Activated naive CD8-positive, alpha-beta T cell (primary cell): ENCODE measurements around the gene PTN.

Source experiments
- H3K27ac Mint-ChIP-seq: one replicate; pipeline ENCODE4 v1.8.0; 2021; ENCODE audit warnings: mixed read lengths
- H3K27me3 Mint-ChIP-seq: one replicate; pipeline ENCODE4 v1.8.0; 2021; ENCODE audit warnings: mixed read lengths
- H3K36me3 Mint-ChIP-seq: one replicate; pipeline ENCODE4 v1.8.0; 2021; ENCODE audit warnings: mixed read lengths
- H3K4me1 Mint-ChIP-seq: one replicate; pipeline ENCODE4 v1.8.0; 2021; ENCODE audit warnings: low read depth, mixed read lengths
- H3K4me3 Mint-ChIP-seq: one replicate; pipeline ENCODE4 v1.8.0; 2021; ENCODE audit warnings: mild to moderate bottlenecking, mixed read lengths
- H3K9me3 Mint-ChIP-seq: one replicate; pipeline ENCODE4 v1.8.0; 2021; ENCODE audit warnings: low read depth, mixed read lengths

The PTN gene

GRCh38 chr7:137342265-137342664 is 1.3 kb downstream of the PTN start:
- Mint-ChIP-seq H3K4me3 (no peak overlapping the region), H3K9me3 (peaks cover 6% of the 10 kb centered on the region), H3K4me1 (no peaks in the 10 kb centered on the region), H3K27me3 (peaks cover 4% of the 10 kb centered on the region), H3K36me3 (no peaks in the 10 kb centered on the region), H3K27ac (no peak overlapping the region)

DNA sequence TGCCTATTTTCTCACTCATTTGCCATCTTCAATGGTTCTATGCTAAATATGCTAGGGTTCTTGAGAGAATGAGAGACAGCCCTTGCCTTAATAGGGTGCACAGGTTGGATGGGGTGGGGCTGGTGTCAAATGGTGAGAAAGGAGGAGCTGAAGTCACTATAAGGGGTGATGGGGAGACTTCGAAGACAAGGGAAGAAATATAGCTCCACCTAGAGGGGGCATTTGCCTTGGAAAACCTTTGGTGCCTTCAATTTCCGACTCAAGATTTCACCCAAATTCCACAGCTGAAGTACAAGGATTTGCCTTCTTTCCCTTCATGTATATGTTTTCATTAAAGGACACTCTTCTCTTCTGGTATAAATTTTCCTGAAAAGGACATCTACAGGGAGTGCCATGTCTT is 5.6 kb downstream of the PTN start:
- no peak overlapping the region for H3K27ac Mint-ChIP-seq
- no peaks in the 10 kb centered on the region for H3K4me1 Mint-ChIP-seq
- peaks cover 6% of the 10 kb centered on the region for H3K9me3 Mint-ChIP-seq
- no peaks in the 10 kb centered on the region for H3K36me3 Mint-ChIP-seq
- no peak overlapping the region for H3K4me3 Mint-ChIP-seq
- no peaks in the 10 kb centered on the region for H3K27me3 Mint-ChIP-seq

DNA sequence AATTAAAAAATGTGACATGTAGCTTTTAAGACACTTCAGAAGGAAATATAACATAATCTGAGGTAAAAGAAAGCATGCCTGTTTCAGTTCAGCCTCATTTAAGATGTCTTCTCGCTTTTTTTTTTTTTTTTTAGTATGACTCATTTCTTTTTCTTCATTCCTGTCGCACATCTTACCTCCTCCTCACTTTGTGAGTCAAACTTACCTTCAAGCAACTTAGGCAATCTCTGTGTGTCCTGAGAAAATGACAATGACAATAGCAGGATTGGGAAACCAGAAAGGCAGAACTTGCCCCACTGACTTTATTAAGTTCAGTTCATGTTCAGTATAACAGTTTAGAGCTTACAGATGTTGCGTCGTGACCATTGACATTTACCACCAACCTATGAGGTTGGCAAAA is 7.7 kb downstream of the PTN start:
- Mint-ChIP-seq H3K9me3 (peaks cover 6% of the 10 kb centered on the region), H3K36me3 (no peaks in the 10 kb centered on the region)

GRCh38 chr7:137331378-137331777 is 12.2 kb downstream of the PTN start:
- Mint-ChIP-seq H3K27ac (no peak overlapping the region), H3K4me1 (no peaks in the 10 kb centered on the region), H3K4me3 (no peak overlapping the region)

More for the DNA sequence above, 7.7 kb downstream of the PTN start:
- Mint-ChIP-seq H3K4me3 (no peak overlapping the region), H3K4me1 (no peaks in the 10 kb centered on the region), H3K27ac (no peak overlapping the region), H3K27me3 (no peaks in the 10 kb centered on the region)

GRCh38 chr7:137329411-137329810 is 14.1 kb downstream of the PTN start:
- H3K27ac Mint-ChIP-seq = no peak overlapping the region
- H3K9me3 Mint-ChIP-seq = no peaks in the 10 kb centered on the region
- H3K4me1 Mint-ChIP-seq = no peaks in the 10 kb centered on the region

More at GRCh38 chr7:137331378-137331777, 12.2 kb downstream of the PTN start:
- H3K36me3 Mint-ChIP-seq = no peaks in the 10 kb centered on the region
- H3K27me3 Mint-ChIP-seq = no peaks in the 10 kb centered on the region
- no peaks in the 10 kb centered on the region for H3K9me3 Mint-ChIP-seq

DNA sequence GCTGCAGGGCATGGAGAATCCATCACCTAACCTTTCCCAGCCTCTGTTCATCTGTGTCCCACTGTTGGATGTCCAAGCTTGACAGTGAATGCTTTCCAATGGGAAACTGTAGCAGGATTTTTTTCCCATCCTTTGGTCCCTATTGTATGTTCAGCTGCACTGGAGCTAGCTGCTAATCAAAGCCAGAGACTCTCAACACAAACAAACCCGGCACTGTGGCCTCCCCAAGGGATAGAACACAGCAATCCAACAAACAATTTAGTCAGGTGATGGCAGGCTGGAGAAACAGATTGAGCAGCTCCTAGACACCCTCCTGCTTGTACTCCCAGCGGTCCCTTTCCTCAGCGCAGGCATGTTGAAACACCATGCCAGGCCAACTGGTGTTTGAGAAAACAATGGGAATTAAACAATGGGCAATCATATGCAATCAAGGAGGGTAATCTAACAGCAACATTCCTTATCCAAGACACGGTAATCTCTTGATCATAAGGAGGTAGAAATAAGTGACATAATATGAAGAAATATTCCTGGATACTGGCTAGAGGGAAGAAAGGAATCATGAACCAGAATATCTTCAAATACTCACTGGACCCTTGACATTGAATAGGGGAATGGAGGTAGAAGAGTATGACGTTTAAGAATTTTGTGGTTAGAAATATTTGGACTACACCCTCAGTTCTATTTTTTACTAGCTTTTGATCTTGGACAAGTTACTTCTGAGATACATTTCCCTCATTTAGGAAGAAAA is 15.0 kb downstream of the PTN start:
- Mint-ChIP-seq H3K4me1 (no peaks in the 10 kb centered on the region), H3K36me3 (no peaks in the 10 kb centered on the region), H3K27ac (no peak overlapping the region), H3K27me3 (no peaks in the 10 kb centered on the region), H3K4me3 (no peak overlapping the region), H3K9me3 (no peaks in the 10 kb centered on the region)

More at GRCh38 chr7:137329411-137329810, 14.1 kb downstream of the PTN start:
- Mint-ChIP-seq H3K36me3 (no peaks in the 10 kb centered on the region), H3K27me3 (no peaks in the 10 kb centered on the region), H3K4me3 (no peak overlapping the region)

DNA sequence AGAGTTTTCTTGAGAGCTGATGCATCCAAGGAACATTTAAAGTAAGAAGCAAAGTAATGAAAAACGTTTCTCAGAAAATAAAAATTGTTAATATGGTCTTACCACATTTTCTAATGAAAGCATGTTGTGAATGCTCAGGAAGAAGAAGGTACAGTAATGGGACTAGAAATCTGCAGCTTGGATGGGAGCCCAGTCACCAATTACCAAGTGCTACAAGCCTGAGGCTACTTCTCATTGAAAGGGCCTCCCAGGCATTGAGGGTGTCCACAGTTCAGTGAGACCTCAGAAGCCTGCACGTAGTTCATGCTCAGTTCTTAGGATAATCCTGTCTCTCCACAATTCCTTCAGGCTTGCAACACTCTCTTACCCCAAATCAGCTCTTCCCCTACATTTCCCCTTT is 17.6 kb downstream of the PTN start:
- Mint-ChIP-seq H3K27me3 (no peaks in the 10 kb centered on the region), H3K4me3 (no peak overlapping the region), H3K4me1 (no peaks in the 10 kb centered on the region), H3K36me3 (no peaks in the 10 kb centered on the region), H3K9me3 (no peaks in the 10 kb centered on the region), H3K27ac (no peak overlapping the region)

DNA sequence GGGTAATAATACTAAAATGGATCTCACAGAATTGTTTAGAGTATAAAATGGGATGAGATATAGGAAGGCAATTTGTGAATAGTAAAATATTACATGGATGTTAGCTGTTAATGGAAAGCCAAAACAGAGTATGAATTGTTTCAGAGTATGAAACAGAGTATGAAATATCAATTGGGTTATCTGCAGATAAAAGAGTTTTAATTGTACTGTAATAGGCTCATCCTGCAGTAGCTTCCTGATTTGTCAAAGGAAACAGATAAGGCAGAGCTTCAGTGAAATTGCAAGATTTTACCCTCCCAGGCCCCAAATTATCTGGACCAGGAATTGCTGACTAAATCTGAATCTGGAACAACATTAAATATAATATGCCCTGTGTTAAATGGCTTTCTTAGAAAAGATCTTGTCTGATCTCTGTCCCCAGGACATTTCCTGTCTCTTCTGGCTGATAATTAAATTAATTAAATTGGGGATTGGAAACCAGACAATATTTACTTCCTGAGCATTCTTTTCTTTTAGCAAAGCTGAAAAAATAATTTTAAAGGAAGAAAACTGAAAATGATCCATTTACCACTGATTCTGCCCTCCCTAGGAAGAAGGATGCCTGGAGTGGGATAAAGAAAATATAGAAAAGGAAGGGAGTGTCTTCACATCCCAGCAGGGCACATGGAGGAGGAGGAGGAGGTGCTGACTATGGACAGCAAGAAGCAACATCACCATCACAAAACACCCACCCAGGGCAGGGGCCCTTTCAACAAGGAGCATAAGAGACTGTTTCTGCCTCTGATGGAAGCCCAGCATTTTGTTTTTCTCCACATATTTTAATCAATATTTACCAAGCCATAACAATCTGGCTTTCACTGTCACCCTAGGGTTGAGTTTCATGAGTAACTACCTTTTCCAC is 18.5 kb downstream of the PTN start:
- H3K27me3 Mint-ChIP-seq = no peaks in the 10 kb centered on the region
- H3K4me3 Mint-ChIP-seq = no peak overlapping the region
- H3K36me3 Mint-ChIP-seq = no peaks in the 10 kb centered on the region
- no peak overlapping the region for H3K27ac Mint-ChIP-seq
- no peaks in the 10 kb centered on the region for H3K4me1 Mint-ChIP-seq
- no peaks in the 10 kb centered on the region for H3K9me3 Mint-ChIP-seq

DNA sequence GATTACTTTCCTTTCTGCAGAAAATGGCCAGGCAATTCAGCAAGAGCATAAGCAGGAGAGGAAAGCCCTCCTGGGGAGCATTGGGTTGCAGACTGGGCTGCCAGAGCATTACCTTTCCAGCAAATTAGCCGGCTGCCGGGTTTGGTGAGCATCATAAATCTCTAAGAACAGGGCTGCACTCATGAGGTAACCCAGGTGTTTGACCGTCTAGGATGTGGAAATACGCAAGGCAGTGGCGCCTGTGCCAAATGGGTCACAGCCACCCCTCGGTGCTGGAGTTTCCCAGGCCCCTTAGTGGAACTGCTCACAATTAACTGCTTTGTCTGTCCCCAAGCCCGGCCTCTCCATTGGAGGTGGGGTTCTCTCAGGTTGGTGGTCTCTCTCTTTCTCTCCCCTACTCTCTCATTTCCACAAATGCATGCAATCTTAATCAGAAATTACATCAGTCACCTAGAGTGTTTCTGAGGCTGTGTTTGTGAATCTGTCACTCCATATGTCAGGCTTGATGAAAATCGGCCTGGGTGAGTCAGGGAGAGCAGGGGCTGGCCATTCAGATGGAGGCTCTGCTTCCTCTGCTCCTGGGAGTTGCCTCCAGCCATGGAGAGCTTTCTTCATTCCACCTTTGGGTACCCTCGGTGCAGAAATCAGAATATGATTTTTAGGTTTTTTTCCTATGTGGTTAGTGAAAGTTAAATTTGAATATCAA is 26.7 kb downstream of the PTN start:
- H3K36me3 Mint-ChIP-seq = no peaks in the 10 kb centered on the region
- no peak overlapping the region for H3K27ac Mint-ChIP-seq
- H3K4me1 Mint-ChIP-seq = no peaks in the 10 kb centered on the region
- peaks cover 4% of the 10 kb centered on the region for H3K9me3 Mint-ChIP-seq
- no peak overlapping the region for H3K4me3 Mint-ChIP-seq
- H3K27me3 Mint-ChIP-seq = no peaks in the 10 kb centered on the region

GRCh38 chr7:137313201-137313600 is 30.3 kb downstream of the PTN start:
- H3K4me3 Mint-ChIP-seq = no peak overlapping the region

GRCh38 chr7:137306748-137307147 is 36.8 kb downstream of the PTN start:
- Mint-ChIP-seq H3K27ac (no peak overlapping the region), H3K4me1 (no peaks in the 10 kb centered on the region), H3K27me3 (no peaks in the 10 kb centered on the region), H3K4me3 (no peak overlapping the region), H3K9me3 (no peaks in the 10 kb centered on the region), H3K36me3 (no peaks in the 10 kb centered on the region)

More at GRCh38 chr7:137313201-137313600, 30.3 kb downstream of the PTN start:
- peaks cover 4% of the 10 kb centered on the region for H3K9me3 Mint-ChIP-seq
- no peaks in the 10 kb centered on the region for H3K4me1 Mint-ChIP-seq
- H3K27me3 Mint-ChIP-seq = no peaks in the 10 kb centered on the region
- no peak overlapping the region for H3K27ac Mint-ChIP-seq
- no peaks in the 10 kb centered on the region for H3K36me3 Mint-ChIP-seq

GRCh38 chr7:137305901-137306621 is 37.5 kb downstream of the PTN start:
- Mint-ChIP-seq H3K27me3 (no peaks in the 10 kb centered on the region), H3K4me3 (no peak overlapping the region), H3K9me3 (peaks cover 2% of the 10 kb centered on the region), H3K36me3 (no peaks in the 10 kb centered on the region), H3K27ac (no peak overlapping the region), H3K4me1 (no peaks in the 10 kb centered on the region)

- no peak overlapping the region for H3K27ac Mint-ChIP-seq
- no peaks in the 10 kb centered on the region for H3K27me3 Mint-ChIP-seq
- H3K4me1 Mint-ChIP-seq = no peaks in the 10 kb centered on the region
- no peaks in the 10 kb centered on the region for H3K36me3 Mint-ChIP-seq
- no peak overlapping the region for H3K4me3 Mint-ChIP-seq
- peaks cover 5% of the 10 kb centered on the region for H3K9me3 Mint-ChIP-seq
Measured at GRCh38 chr7:137304624-137305235, 38.8 kb downstream of the PTN start.

- H3K27ac Mint-ChIP-seq = no peak overlapping the region
- no peaks in the 10 kb centered on the region for H3K36me3 Mint-ChIP-seq
- H3K9me3 Mint-ChIP-seq = peaks cover 5% of the 10 kb centered on the region
- no peak overlapping the region for H3K4me3 Mint-ChIP-seq
- H3K4me1 Mint-ChIP-seq = no peaks in the 10 kb centered on the region
- no peaks in the 10 kb centered on the region for H3K27me3 Mint-ChIP-seq
Measured at GRCh38 chr7:137304165-137304564, 39.4 kb downstream of the PTN start.
